MM.1S (cell line): ENCODE measurements around the gene CDC20.

Experiments used
- DNase-seq: peaks from one replicate; pipeline ENCODE4 v3.0.0-alpha.2; 2015
- H2AFZ ChIP-seq: fragments of 300-600 bp; sonication (generic); 2 replicates; pipeline ENCODE4 v1.6.0; 2016; ENCODE audit warnings: antibody characterized with exemption, low read length
- H3F3A ChIP-seq: fragments of 300-600 bp; sonication (generic); 2 replicates; pipeline ENCODE4 v1.6.1; 2016; ENCODE audit warnings: mild to moderate bottlenecking, antibody characterized with exemption, low read length, moderate library complexity, mixed read lengths; ENCODE audit not compliant: insufficient read depth
- H3K27ac ChIP-seq: fragments of 300-600 bp; sonication (generic); 2 replicates; pipeline ENCODE4 v1.5.1; 2016; ENCODE audit warnings: mild to moderate bottlenecking, low read length
- H3K27me3 ChIP-seq: fragments of 300-600 bp; sonication (generic); replicated peaks from 2 replicates; pipeline ENCODE4 v1.6.0; 2016; ENCODE audit warnings: low read length; ENCODE audit not compliant: insufficient read depth
- H3K36me3 ChIP-seq: fragments of 300-600 bp; sonication (generic); replicated peaks from 2 replicates; pipeline ENCODE4 v1.6.1; 2016; ENCODE audit warnings: mild to moderate bottlenecking, low read length, mixed read lengths; ENCODE audit not compliant: insufficient read depth
- H3K4me1 ChIP-seq: fragments of 300-600 bp; sonication (generic); 2 replicates; pipeline ENCODE4 v1.6.1; 2016; ENCODE audit warnings: low read length, mixed read lengths
- H3K4me2 ChIP-seq: fragments of 300-600 bp; sonication (generic); 2 replicates; pipeline ENCODE4 v1.6.0; 2016; ENCODE audit warnings: low read depth, low read length
- H3K4me3 ChIP-seq: fragments of 300-600 bp; sonication (generic); 2 replicates; pipeline ENCODE4 v1.5.1; 2016; ENCODE audit warnings: low read length, mixed read lengths
- H3K79me2 ChIP-seq: fragments of 300-600 bp; sonication (generic); 2 replicates; pipeline ENCODE4 v1.6.1; 2016; ENCODE audit warnings: mixed run types, low read length, mixed read lengths
- H3K9ac ChIP-seq: fragments of 300-600 bp; sonication (generic); 2 replicates; pipeline ENCODE4 v1.6.1; 2016; ENCODE audit warnings: low read length, mixed read lengths
- H3K9me2 ChIP-seq: fragments of 300-600 bp; sonication (generic); replicated peaks from 2 replicates; pipeline ENCODE4 v1.6.1; 2016; ENCODE audit warnings: mild to moderate bottlenecking, low read length, mixed read lengths; ENCODE audit not compliant: insufficient read depth
- H3K9me3 ChIP-seq: fragments of 300-600 bp; sonication (generic); replicated peaks from 2 replicates; pipeline ENCODE4 v1.6.1; 2016; ENCODE audit warnings: mild to moderate bottlenecking, low read length, mixed read lengths; ENCODE audit not compliant: insufficient read depth
- H4K20me1 ChIP-seq: fragments of 300-600 bp; sonication (generic); 2 replicates; pipeline ENCODE4 v1.6.1; 2016; ENCODE audit warnings: mild to moderate bottlenecking, low read length, moderate library complexity, mixed read lengths; ENCODE audit not compliant: insufficient read depth
- EZH2 ChIP-seq: fragments of 300-600 bp; sonication (generic); optimal IDR thresholded peaks from 2 replicates; pipeline ENCODE3; 2017; ENCODE audit warnings: low read depth, mild to moderate bottlenecking, antibody characterized with exemption, low read length, mixed read lengths
- EZH2phosphoT487 ChIP-seq: fragments of 300-600 bp; sonication (generic); IDR thresholded peaks from 2 replicates; pipeline ENCODE4 v1.6.1; 2018; ENCODE audit warnings: antibody characterized with exemption, low read length
- TF ChIP-seq, protein P1 (sequence below): fragments of 300-600 bp; sonication (generic); IDR thresholded peaks from 2 replicates; pipeline ENCODE4 v1.5.1; 2016; ENCODE audit warnings: antibody characterized with exemption, low read length, mixed read lengths

Gene CDC20

GRCh38 chr1:43322506-43322905 lies 36.3 kb upstream of the CDC20 start:
- H3K4me3 ChIP-seq: no peak overlapping the region
- no peak overlapping the region for H3K27ac ChIP-seq
- no peak for DNase-seq
- no peaks in the 10 kb centered on the region for H3K9me2 ChIP-seq
- H3K79me2 ChIP-seq: no peaks in the 10 kb centered on the region
- H2AFZ ChIP-seq: no peak overlapping the region
- H3K27me3 ChIP-seq: no peaks in the 10 kb centered on the region
- no peaks in the 10 kb centered on the region for H3K9me3 ChIP-seq
- no peaks in the 10 kb centered on the region for H3K36me3 ChIP-seq
- H3K9ac ChIP-seq: no peak overlapping the region
- TF ChIP-seq, protein P1, sequence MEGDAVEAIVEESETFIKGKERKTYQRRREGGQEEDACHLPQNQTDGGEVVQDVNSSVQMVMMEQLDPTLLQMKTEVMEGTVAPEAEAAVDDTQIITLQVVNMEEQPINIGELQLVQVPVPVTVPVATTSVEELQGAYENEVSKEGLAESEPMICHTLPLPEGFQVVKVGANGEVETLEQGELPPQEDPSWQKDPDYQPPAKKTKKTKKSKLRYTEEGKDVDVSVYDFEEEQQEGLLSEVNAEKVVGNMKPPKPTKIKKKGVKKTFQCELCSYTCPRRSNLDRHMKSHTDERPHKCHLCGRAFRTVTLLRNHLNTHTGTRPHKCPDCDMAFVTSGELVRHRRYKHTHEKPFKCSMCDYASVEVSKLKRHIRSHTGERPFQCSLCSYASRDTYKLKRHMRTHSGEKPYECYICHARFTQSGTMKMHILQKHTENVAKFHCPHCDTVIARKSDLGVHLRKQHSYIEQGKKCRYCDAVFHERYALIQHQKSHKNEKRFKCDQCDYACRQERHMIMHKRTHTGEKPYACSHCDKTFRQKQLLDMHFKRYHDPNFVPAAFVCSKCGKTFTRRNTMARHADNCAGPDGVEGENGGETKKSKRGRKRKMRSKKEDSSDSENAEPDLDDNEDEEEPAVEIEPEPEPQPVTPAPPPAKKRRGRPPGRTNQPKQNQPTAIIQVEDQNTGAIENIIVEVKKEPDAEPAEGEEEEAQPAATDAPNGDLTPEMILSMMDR: no peak
- TF ChIP-seq EZH2 (no peak), EZH2phosphoT487 (no peak)
- H4K20me1 ChIP-seq: no peaks in the 10 kb centered on the region
- H3K4me2 ChIP-seq: no peak overlapping the region
- no peaks in the 10 kb centered on the region for H3F3A ChIP-seq
- H3K4me1 ChIP-seq: no peaks in the 10 kb centered on the region

DNA sequence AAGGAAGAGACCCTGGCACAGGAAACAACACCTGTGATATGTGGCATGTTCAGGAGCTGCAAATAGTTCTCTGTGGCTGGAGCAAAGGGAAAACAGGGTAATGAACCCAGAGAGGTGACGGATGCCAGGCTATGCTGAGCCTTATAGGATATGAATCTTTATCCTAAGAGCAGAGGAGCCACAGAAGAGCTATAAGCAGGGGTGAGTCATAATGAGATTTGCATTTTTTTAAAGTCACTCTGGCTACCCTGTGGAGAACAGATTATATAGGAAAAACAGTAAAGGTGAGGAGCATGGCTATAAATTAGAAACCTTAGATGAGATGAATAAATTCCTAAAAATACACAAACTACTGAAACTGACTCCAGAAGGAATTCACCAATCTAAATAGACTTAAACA lies 34.0 kb upstream of the CDC20 start:
- Histone ChIP-seq H3K9ac (no peak overlapping the region), H3F3A (no peaks in the 10 kb centered on the region), H3K9me2 (no peaks in the 10 kb centered on the region), H4K20me1 (no peaks in the 10 kb centered on the region), H3K4me2 (no peak overlapping the region), H3K36me3 (no peaks in the 10 kb centered on the region), H2AFZ (no peak overlapping the region), H3K9me3 (no peaks in the 10 kb centered on the region), H3K27me3 (no peaks in the 10 kb centered on the region), H3K79me2 (no peaks in the 10 kb centered on the region), H3K4me1 (no peaks in the 10 kb centered on the region), H3K4me3 (no peak overlapping the region), H3K27ac (no peak overlapping the region)
- TF ChIP-seq EZH2 (no peak), EZH2phosphoT487 (no peak)
- TF ChIP-seq, protein P1: no peak
- DNase-seq: no peak

GRCh38 chr1:43325381-43325780 lies 33.4 kb upstream of the CDC20 start:
- Histone ChIP-seq H4K20me1 (no peaks in the 10 kb centered on the region), H3F3A (no peaks in the 10 kb centered on the region), H3K79me2 (no peaks in the 10 kb centered on the region), H3K9ac (no peak overlapping the region), H3K27me3 (no peaks in the 10 kb centered on the region), H2AFZ (no peak overlapping the region), H3K36me3 (no peaks in the 10 kb centered on the region), H3K4me2 (no peak overlapping the region), H3K4me1 (no peaks in the 10 kb centered on the region), H3K27ac (no peak overlapping the region), H3K9me2 (no peaks in the 10 kb centered on the region), H3K9me3 (no peaks in the 10 kb centered on the region), H3K4me3 (no peak overlapping the region)
- no peak for DNase-seq
- TF ChIP-seq EZH2 (no peak), EZH2phosphoT487 (no peak)
- TF ChIP-seq, protein P1: no peak
